ENCODE measurements around the gene ATP6V0B. TPM values are rescaled to one million over a fixed set of nuclear protein-coding genes. Genes with fewer than 3 reads are reported as not detected.

Gene ATP6V0B
- total and polyA plus RNA-seq, 2 of the 8 experiments (the other 6 are each of a cell fraction or from before 2014, with no cell fraction given) = 105 to 308 TPM

DNA sequence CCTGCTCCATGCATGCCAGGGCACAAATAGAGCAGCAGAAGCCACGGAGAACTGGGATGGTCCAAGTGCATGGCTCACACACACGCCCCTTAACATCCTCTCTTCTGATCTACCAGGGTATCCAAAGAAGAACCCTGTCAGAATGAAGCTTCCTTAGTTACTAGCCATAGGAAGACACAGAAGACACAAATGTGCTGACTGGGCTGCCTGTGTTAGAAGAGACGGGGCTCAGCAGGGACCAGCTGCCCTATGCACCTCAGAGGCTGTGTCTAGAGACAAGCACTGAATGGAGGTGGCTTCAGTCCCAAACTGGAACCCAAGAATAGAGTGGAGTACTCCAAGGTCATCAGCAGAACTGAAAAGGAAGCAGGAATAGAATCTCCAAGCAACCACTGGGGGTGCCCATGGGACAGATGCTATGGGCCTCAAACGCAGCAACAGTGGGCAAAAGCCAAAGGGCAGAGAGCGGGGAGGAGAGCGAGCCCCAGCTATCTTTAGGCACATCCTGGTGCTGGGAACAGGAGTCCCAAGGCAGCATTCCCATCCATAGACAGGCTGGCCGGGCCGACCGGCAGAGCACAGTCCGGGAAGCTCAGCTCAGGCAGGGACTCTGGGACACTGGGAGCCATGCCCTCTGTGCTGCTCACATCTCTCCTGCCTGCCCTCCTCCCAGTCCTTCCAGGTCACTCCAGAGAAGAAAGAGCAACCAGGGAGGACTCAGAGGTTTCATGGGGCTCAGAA is 47.0 kb downstream of the ATP6V0B start:
- Histone ChIP-seq H3K4me2 (ENCODE audit: insufficient read depth in 1 of 2, low read depth in 2 of 2, low read length in 2 of 2) (no peak overlapping the region), H3K9me3 (ENCODE audit: insufficient read depth in 2 of 2, low read depth in 1 of 2, low read length in 1 of 2) (no peaks in the 10 kb centered on the region), H3K18ac (ENCODE audit: extremely low read depth, low read length) (no peak overlapping the region), H2BK5ac (ENCODE audit: low read depth, low read length) (no peak overlapping the region), H3K56ac (replicated peaks; ENCODE audit: insufficient read length, low read depth, low read length) (no peak overlapping the region), H4K20me1 (replicated peaks in 1 of 2; ENCODE audit: control insufficient read depth in 1 of 2, insufficient read depth in 2 of 2, low read length in 2 of 2) (peaks cover 2 to 8% of the 10 kb centered on the region in 2 experiments), H4K5ac (ENCODE audit: insufficient read length, low read depth, low read length) (no peak overlapping the region), H2BK20ac (ENCODE audit: low read length) (no peak overlapping the region), H3K14ac (ENCODE audit: insufficient read length) (no peak overlapping the region), H3K4me1 (replicated peaks in 1 of 4; ENCODE audit: control insufficient read depth in 3 of 4, insufficient read depth in 4 of 4, low read length in 3 of 4) (peaks cover 3 to 14% (median 6%) of the 10 kb centered on the region in 4 experiments; a peak in 6 of 7 replicates), H3K27ac (ENCODE audit: low read depth, low read length) (no peak overlapping the region), H3K79me1 (ENCODE audit: low read depth, low read length) (0 out of 2 replicates have a peak, but pooled peaks cover 3% of the 10 kb centered on the region), H2BK120ac (replicated peaks; ENCODE audit: low read depth, low read length) (no peak overlapping the region), H3K4me3 (ENCODE audit: extremely low read depth in 1 of 4, insufficient read depth in 2 of 4, low read depth in 3 of 4, low read length in 4 of 4) (no peak overlapping the region), H2BK12ac (ENCODE audit: low read depth, low read length) (no peak overlapping the region), H3K4ac (replicated peaks; ENCODE audit: insufficient read length, low read depth, low read length) (no peak overlapping the region), H3K9ac (replicated peaks in 1 of 4; ENCODE audit: extremely low read depth in 1 of 4, low read depth in 3 of 4, low read length in 3 of 4) (no peak overlapping the region), H2BK15ac (ENCODE audit: low read length) (no peak overlapping the region), H2AFZ (ENCODE audit: low read length) (no peak overlapping the region), H3K27me3 (replicated peaks in 1 of 4; ENCODE audit: control insufficient read depth in 3 of 4, extremely low read depth in 1 of 4, insufficient read depth in 3 of 4, low read length in 3 of 4) (no peaks in the 10 kb centered on the region), H3K23ac (ENCODE audit: insufficient read length) (no peak overlapping the region), H4K8ac (ENCODE audit: extremely low read depth, insufficient read depth, low read length) (no peak overlapping the region), H2AK5ac (ENCODE audit: low read depth, low read length) (no peak overlapping the region), H3K79me2 (ENCODE audit: control insufficient read depth in 1 of 2, insufficient read depth in 2 of 2, low read length in 2 of 2) (0 out of 4 replicates have a peak, but pooled peaks cover 0 to 2% of the 10 kb centered on the region in 2 experiments), H3K23me2 (ENCODE audit: low read depth, low read length) (no peaks in the 10 kb centered on the region), H3K36me3 (ENCODE audit: control insufficient read depth in 2 of 4, insufficient read depth in 4 of 4, low read length in 3 of 4) (peaks cover 3 to 18% (median 11%) of the 10 kb centered on the region in 4 experiments; a peak in 7 of 8 replicates), H4K91ac (replicated peaks; ENCODE audit: insufficient read length, low read length) (no peak overlapping the region)
- TF ChIP-seq, protein P1, sequence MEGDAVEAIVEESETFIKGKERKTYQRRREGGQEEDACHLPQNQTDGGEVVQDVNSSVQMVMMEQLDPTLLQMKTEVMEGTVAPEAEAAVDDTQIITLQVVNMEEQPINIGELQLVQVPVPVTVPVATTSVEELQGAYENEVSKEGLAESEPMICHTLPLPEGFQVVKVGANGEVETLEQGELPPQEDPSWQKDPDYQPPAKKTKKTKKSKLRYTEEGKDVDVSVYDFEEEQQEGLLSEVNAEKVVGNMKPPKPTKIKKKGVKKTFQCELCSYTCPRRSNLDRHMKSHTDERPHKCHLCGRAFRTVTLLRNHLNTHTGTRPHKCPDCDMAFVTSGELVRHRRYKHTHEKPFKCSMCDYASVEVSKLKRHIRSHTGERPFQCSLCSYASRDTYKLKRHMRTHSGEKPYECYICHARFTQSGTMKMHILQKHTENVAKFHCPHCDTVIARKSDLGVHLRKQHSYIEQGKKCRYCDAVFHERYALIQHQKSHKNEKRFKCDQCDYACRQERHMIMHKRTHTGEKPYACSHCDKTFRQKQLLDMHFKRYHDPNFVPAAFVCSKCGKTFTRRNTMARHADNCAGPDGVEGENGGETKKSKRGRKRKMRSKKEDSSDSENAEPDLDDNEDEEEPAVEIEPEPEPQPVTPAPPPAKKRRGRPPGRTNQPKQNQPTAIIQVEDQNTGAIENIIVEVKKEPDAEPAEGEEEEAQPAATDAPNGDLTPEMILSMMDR (IDR thresholded peaks at IDR 0.05; ENCODE audit: control extremely low read depth in 1 of 3, insufficient read depth in 1 of 3, low read depth in 1 of 3, low read length in 3 of 3) = peak in 2 of 3 experiments; percentile 7 to 15; a peak in 1 of 4 replicates
- TF ChIP-seq POU5F1 (IDR thresholded peaks at IDR 0.05; ENCODE audit: low read depth, low read length) = no peak
- POLR2A ChIA-PET (ENCODE audit: partially characterized antibody) = interaction anchor here (1.2 to 27.1 kb wide), 4 partner anchors 4 to 38 kb away, joined by 4 to 544 read pairs (median 275); partner anchors contain the start of gene SLC6A9
- FAIRE-seq = no peak
- 84% methylated on average over 6 of the region's 10 CpGs; no CpG with 5 or more reads in 1 of the 2 experiments for WGBS, 2 experiments (ENCODE audit: extremely low coverage in 1 of 2, insufficient coverage in 1 of 2, insufficient read length in 1 of 2, insufficient replicate concordance in 2 of 2, low coverage in 1 of 2, low lambda C conversion rate in 2 of 2, missing lambda C conversion rate in 1 of 2)
- no peak for DNase-seq (ENCODE audit: low read depth in 1 of 2, low spot score in 2 of 2)
- CTCF ChIA-PET (ENCODE audit: partially characterized antibody) = interaction anchor here (0.9 to 16.6 kb wide), 11 partner anchors 9 to 200 kb away, joined by 3 to 252 read pairs (median 4); partner anchors contain the start of gene SLC6A9
